GM12874 (cell line): ENCODE measurements around the gene NEDD9.

Source experiments
- CTCF ChIP-seq: IDR thresholded peaks from 2 replicates; pipeline ENCODE4 v1.5.1; 2011; ENCODE audit warnings: low read depth, mild to moderate bottlenecking, control low read depth, low read length, moderate library complexity; ENCODE audit not compliant: insufficient read depth

NEDD9 gene

GRCh38 chr6:11231564-11232192 is 790 bp downstream of the NEDD9 start:
- TF ChIP-seq CTCF, result no peak

GRCh38 chr6:11231108-11231463 is 1.4 kb downstream of the NEDD9 start:
- no peak for TF ChIP-seq CTCF

GRCh38 chr6:11230158-11231107 is 2.0 kb downstream of the NEDD9 start:
- no peak for TF ChIP-seq CTCF

GRCh38 chr6:11229655-11230046 is 2.8 kb downstream of the NEDD9 start:
- no peak for TF ChIP-seq CTCF

- TF ChIP-seq CTCF, result no peak
Measured at GRCh38 chr6:11228935-11229654, 3.4 kb downstream of the NEDD9 start.

GRCh38 chr6:11227698-11228097 is 4.8 kb downstream of the NEDD9 start:
- no peak for TF ChIP-seq CTCF

- TF ChIP-seq CTCF, result no peak
Measured at GRCh38 chr6:11226005-11226404, 6.5 kb downstream of the NEDD9 start.
